Cardiac muscle cell (in vitro differentiated cells and primary cell): ENCODE measurements around the gene OPN4. TPM values are rescaled to one million over a fixed set of nuclear protein-coding genes. Genes with fewer than 3 reads are reported as not detected.
A peak's percentile ranks its signal among the peaks of the same experiment; 100 is the strongest.

ENCODE experiments used
- DNase-seq, 2 donors: peaks; one replicate each; pipeline versions ENCODE4 v3.0.0 to v3.0.0-alpha.2; 2010 to 2017; ENCODE audit warnings: low read depth in 1 of 2, low spot score in 1 of 2
- H3K27ac ChIP-seq: fragments of 200-600 bp; sonication (generic); 2 replicates; pipeline ENCODE4 v1.5.1; 2016
- H3K27me3 ChIP-seq: fragments of 200-600 bp; sonication (generic); 2 replicates; pipeline ENCODE4 v1.6.0; 2016; ENCODE audit warnings: control low read depth
- H3K36me3 ChIP-seq: fragments of 200-600 bp; sonication (generic); 2 replicates; pipeline ENCODE4 v1.5.1; 2016; ENCODE audit warnings: control low read depth
- H3K4me1 ChIP-seq: fragments of 200-600 bp; sonication (generic); 2 replicates; pipeline ENCODE4 v1.8.1; 2017; ENCODE audit warnings: low read depth, mild to moderate bottlenecking, mixed run types
- H3K4me3 ChIP-seq: fragments of 200-600 bp; sonication (generic); 2 replicates; pipeline ENCODE4 v1.5.1; 2016; ENCODE audit warnings: mild to moderate bottlenecking
- H3K9me3 ChIP-seq: fragments of 200-600 bp; sonication (generic); 2 replicates; pipeline ENCODE4 v1.5.1; 2017; ENCODE audit warnings: low read depth, mild to moderate bottlenecking, control low read depth
- polyA plus RNA-seq: library from polyadenylated mRNA; unstranded; fragments of >200 nt; fragmentation: Nextera tagmentation; extraction: Ambion mirVana; gene quantifications from 2 replicates; pipeline ENCODE4 v1.2.1, GENCODE V29; 2016
- total RNA-seq: library from RNA; depleted of rRNA; stranded (reverse); fragments of >200 nt; gene quantifications from 2 replicates; pipeline ENCODE4 v1.2.3, GENCODE V29; 2016
- TF ChIP-seq, protein P1 (sequence below): IDR thresholded peaks from 2 replicates; pipeline ENCODE4 v1.5.1; 2012; ENCODE audit warnings: low read depth, mild to moderate bottlenecking, low read length

OPN4 gene
- total and polyA plus RNA-seq, 2 experiments from 2014 or later = 0.18 TPM; not detected in 1

GRCh38 chr10:86708783-86709380 is 54.5 kb downstream of the OPN4 start:
- Histone ChIP-seq H3K4me1 (peaks cover 10% of the 10 kb centered on the region), H3K36me3 (peaks cover 45% of the 10 kb centered on the region), H3K27ac (peak overlapping the region; percentile 95), H3K27me3 (no peaks in the 10 kb centered on the region), H3K4me3 (no peak overlapping the region), H3K9me3 (no peaks in the 10 kb centered on the region)
- TF ChIP-seq, protein P1, sequence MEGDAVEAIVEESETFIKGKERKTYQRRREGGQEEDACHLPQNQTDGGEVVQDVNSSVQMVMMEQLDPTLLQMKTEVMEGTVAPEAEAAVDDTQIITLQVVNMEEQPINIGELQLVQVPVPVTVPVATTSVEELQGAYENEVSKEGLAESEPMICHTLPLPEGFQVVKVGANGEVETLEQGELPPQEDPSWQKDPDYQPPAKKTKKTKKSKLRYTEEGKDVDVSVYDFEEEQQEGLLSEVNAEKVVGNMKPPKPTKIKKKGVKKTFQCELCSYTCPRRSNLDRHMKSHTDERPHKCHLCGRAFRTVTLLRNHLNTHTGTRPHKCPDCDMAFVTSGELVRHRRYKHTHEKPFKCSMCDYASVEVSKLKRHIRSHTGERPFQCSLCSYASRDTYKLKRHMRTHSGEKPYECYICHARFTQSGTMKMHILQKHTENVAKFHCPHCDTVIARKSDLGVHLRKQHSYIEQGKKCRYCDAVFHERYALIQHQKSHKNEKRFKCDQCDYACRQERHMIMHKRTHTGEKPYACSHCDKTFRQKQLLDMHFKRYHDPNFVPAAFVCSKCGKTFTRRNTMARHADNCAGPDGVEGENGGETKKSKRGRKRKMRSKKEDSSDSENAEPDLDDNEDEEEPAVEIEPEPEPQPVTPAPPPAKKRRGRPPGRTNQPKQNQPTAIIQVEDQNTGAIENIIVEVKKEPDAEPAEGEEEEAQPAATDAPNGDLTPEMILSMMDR = no peak
- no peak for DNase-seq

- TF ChIP-seq, protein P1 = no peak
- peaks cover 10% of the 10 kb centered on the region for H3K4me1 ChIP-seq
- peak overlapping the region; percentile 95 for H3K27ac ChIP-seq
- H3K4me3 ChIP-seq = no peak overlapping the region
- peaks cover 45% of the 10 kb centered on the region for H3K36me3 ChIP-seq
- H3K27me3 ChIP-seq = no peaks in the 10 kb centered on the region
- no peaks in the 10 kb centered on the region for H3K9me3 ChIP-seq
- DNase-seq = no peak
Observed at GRCh38 chr10:86709396-86710185, 55.2 kb downstream of the OPN4 start.

DNA sequence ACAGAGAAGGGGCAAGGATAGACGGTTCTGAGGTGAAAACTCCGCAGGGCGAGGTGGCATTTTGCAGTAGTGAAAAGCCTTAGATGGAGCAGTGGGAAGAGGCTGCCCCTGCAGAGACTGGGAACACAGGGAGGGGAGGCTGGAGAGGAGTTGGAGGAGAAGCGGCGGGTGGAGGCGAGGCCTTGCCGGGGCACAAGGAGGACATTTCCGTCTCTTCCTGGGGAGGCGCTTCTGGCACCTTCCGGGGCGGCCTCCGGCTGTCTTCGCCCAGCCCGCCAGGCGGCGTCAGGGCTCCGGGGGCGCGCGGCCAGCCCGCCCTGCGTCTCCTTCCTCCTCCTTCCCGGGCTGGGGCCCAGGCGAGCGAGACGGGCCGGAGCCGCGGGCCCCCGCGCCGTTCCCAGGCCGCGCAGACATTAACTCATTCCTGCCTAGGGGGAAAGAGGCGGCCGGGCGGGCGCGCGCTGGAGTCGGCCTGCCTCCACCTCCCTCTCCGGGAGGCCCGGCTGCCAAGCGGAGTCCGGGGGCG is 56.7 kb downstream of the OPN4 start:
- peaks cover 35% of the 10 kb centered on the region for H3K36me3 ChIP-seq

GRCh38 chr10:86711513-86712316 is 57.4 kb downstream of the OPN4 start:
- peaks cover 16% of the 10 kb centered on the region for H3K4me1 ChIP-seq
- H3K27me3 ChIP-seq = no peaks in the 10 kb centered on the region
- H3K4me3 ChIP-seq = peak overlapping the region; percentile 43
- DNase-seq = peak; percentile 52 to 67
- peak overlapping the region; percentile 95 for H3K27ac ChIP-seq
- H3K9me3 ChIP-seq = no peaks in the 10 kb centered on the region
- TF ChIP-seq, protein P1 = no peak
- peaks cover 31% of the 10 kb centered on the region for H3K36me3 ChIP-seq

More for the DNA sequence above, 56.7 kb downstream of the OPN4 start:
- Histone ChIP-seq H3K4me1 (peaks cover 16% of the 10 kb centered on the region), H3K27ac (peak overlapping the region; percentile 95), H3K27me3 (no peaks in the 10 kb centered on the region), H3K4me3 (peak overlapping the region; percentile 43), H3K9me3 (no peaks in the 10 kb centered on the region)
- TF ChIP-seq, protein P1 = peak; percentile 78
- DNase-seq = peak; percentile 93 to 95

DNA sequence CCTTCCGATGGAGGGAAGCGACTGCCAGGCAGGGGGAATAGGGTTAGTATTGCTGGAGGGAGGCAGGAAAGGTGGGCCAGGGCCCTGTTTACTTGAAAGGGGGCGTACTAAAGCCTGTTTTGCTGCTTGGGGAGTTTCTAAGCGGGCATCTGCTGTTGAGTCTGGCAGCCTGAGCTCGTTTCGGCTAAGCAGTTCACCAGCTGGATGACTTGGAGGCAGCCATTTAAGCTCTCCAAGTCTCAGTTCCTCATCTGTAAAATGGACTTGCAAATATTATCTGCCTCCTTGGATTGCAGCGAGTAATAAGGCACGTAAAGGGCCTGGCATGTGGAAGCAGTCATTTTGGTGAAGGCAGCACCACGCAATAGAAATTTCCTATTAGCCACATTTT is 58.0 kb downstream of the OPN4 start:
- Histone ChIP-seq H3K4me1 (peaks cover 16% of the 10 kb centered on the region), H3K36me3 (peaks cover 31% of the 10 kb centered on the region), H3K4me3 (no peak overlapping the region), H3K27me3 (no peaks in the 10 kb centered on the region), H3K9me3 (no peaks in the 10 kb centered on the region), H3K27ac (peak overlapping the region; percentile 95)
- DNase-seq = no peak
- TF ChIP-seq, protein P1 = no peak
